ENCODE results near the gene SOCS1. TPM values are rescaled to one million over a fixed set of nuclear protein-coding genes. Genes with fewer than 3 reads are reported as not detected.

SOCS1 gene
- polyA plus RNA-seq, 1 experiment, result 11.6 TPM

DNA sequence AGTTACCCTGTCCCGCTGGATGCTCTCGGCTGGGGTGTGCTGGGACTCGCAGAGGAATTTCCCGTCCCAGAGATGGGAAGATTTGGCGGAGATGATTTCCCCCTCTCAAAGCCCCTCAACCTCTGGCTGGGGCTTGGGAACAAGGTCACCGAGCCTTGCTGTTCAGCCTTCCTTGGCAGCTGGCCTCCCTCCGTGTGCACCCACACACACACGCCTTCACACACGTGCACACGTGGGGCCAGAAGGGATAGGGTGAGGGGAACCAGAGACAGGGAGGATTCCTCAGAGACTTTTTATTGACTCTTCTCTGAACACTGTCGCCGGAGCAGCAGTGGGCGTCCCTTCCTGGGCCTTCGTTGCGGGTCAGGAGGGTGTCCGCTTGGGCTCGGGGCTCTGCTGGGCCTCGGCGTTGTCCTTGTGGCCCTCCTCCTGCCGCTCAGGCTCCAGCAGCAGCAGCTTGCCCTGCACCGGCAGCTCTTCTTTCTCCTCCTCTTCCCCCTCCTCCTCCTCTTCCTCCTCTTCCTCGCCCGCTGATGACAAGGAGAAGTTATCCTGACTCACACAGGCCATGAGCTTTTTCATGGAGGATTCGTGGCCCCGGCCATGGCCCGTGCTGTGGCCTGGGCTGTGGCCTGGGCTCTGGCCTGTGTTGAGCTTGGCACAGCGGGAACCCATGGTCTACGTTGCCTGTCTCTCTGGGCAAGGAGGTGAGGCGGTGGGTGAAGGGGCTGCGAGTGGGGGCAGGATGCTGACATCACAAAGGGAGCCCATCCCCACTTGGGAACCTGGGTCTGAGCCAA lies 17.1 kb upstream of the SOCS1 start, which contains the start of gene PRM3:
Gene PRM3 (minus strand): TSS at position 709 of the 800 bp plus-strand sequence. CDS start 34 bp downstream, at position 675.
- POLR2A ChIA-PET, result interaction anchor here (0.6 kb wide), 1 partner anchor 160 kb away, joined by 3 read pairs; no protein-coding TSS in a partner anchor
- TF ChIP-seq, protein P1, sequence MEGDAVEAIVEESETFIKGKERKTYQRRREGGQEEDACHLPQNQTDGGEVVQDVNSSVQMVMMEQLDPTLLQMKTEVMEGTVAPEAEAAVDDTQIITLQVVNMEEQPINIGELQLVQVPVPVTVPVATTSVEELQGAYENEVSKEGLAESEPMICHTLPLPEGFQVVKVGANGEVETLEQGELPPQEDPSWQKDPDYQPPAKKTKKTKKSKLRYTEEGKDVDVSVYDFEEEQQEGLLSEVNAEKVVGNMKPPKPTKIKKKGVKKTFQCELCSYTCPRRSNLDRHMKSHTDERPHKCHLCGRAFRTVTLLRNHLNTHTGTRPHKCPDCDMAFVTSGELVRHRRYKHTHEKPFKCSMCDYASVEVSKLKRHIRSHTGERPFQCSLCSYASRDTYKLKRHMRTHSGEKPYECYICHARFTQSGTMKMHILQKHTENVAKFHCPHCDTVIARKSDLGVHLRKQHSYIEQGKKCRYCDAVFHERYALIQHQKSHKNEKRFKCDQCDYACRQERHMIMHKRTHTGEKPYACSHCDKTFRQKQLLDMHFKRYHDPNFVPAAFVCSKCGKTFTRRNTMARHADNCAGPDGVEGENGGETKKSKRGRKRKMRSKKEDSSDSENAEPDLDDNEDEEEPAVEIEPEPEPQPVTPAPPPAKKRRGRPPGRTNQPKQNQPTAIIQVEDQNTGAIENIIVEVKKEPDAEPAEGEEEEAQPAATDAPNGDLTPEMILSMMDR (IDR thresholded peaks at IDR 0.05; ENCODE audit: low read depth, low read length), result no peak

DNA sequence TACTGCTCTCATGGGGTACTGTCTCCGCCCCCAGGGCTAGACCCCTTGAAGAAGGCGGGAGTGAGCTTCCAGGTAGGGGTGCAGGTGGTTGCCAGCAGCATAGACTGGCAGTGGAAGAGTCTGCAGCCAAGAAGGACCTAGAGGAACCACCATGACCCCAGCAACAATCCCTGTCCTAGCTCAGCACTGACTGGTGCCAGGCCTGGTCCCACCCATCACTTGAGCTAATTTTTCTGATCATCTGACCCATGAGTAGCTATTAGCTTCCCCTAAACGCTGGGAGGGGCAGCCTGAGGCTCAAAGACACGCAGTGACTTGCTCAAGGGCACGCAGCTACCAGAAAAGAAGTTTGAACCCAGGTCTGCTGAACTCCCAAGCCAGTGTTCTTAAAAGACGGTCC lies 16.5 kb upstream of the SOCS1 start:
- no peak overlapping the region for H3K4me3 ChIP-seq (ENCODE audit: low read depth, low read length)
- H3K27ac ChIP-seq (ENCODE audit: low read depth, low read length), result no peak overlapping the region
- TF ChIP-seq, protein P1 (IDR thresholded peaks at IDR 0.05; ENCODE audit: low read depth, low read length), result no peak
- peaks cover under 1% of the 10 kb centered on the region; the same call in 1 of the 2 replicates for H3K9me3 ChIP-seq (ENCODE audit: control insufficient read depth, insufficient read depth, low read length)
- no peak for DNase-seq (ENCODE audit: low read depth, low spot score)
- peaks cover 15% of the 10 kb centered on the region for H3K27me3 ChIP-seq (ENCODE audit: control insufficient read depth, insufficient read depth, low read length)
- ChIA-PET CTCF (interaction anchor here (3.3 kb wide), 1 partner anchor 15 kb away, joined by 14 read pairs; the partner anchor contains the start of gene SOCS1), POLR2A (no interaction called here)

More for the DNA sequence above, 17.1 kb upstream of the SOCS1 start, which contains the start of gene PRM3:
- H3K27me3 ChIP-seq (ENCODE audit: control insufficient read depth, insufficient read depth, low read length), result peaks cover 19% of the 10 kb centered on the region
- H3K9me3 ChIP-seq (ENCODE audit: control insufficient read depth, insufficient read depth, low read length), result peaks cover 3% of the 10 kb centered on the region; the same call in 1 of the 2 replicates
- H3K4me3 ChIP-seq (ENCODE audit: low read depth, low read length), result no peak within 1 kb of the TSS
- CTCF ChIA-PET, result interaction anchor here (1.1 to 3.3 kb wide), 2 partner anchors 16 to 123 kb away, joined by 3 to 14 read pairs; partner anchors contain the start of gene SOCS1
- DNase-seq (ENCODE audit: low read depth, low spot score), result no peak
- no peak within 1 kb of the TSS for H3K27ac ChIP-seq (ENCODE audit: low read depth, low read length)

DNA sequence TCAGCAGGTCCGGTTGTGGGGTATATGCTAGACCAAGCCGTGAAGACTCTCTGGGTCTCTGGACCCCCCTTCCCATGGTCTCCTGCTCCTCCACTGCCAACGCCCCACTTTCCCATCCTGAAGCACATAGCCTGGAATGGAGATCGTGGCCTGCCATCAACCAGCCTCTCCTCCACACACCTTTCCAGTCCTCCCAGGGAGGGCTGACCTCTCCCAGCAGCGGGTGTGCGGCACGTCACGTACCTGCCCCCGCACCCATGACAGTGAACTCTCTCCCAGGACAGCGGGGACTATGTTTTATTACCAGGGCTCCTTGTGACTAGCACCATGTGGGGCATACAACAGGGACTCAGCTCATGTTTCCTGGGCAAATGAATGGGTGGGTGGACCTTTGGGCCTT lies 15.6 kb upstream of the SOCS1 start:
- no peaks in the 10 kb centered on the region; the same call in 1 of the 2 replicates for H3K9me3 ChIP-seq (ENCODE audit: control insufficient read depth, insufficient read depth, low read length)
- ChIA-PET CTCF (interaction anchor here (0.6 to 3.3 kb wide), 2 partner anchors 14 to 1015 kb away, joined by 3 to 14 read pairs; partner anchors contain the start of gene SOCS1), POLR2A (no interaction called here)
- peaks cover 13% of the 10 kb centered on the region for H3K27me3 ChIP-seq (ENCODE audit: control insufficient read depth, insufficient read depth, low read length)
- no peak for DNase-seq (ENCODE audit: low read depth, low spot score)
- no peak overlapping the region for H3K4me3 ChIP-seq (ENCODE audit: low read depth, low read length)
- TF ChIP-seq, protein P1 (IDR thresholded peaks at IDR 0.05; ENCODE audit: low read depth, low read length), result no peak
- H3K27ac ChIP-seq (ENCODE audit: low read depth, low read length), result no peak overlapping the region

DNA sequence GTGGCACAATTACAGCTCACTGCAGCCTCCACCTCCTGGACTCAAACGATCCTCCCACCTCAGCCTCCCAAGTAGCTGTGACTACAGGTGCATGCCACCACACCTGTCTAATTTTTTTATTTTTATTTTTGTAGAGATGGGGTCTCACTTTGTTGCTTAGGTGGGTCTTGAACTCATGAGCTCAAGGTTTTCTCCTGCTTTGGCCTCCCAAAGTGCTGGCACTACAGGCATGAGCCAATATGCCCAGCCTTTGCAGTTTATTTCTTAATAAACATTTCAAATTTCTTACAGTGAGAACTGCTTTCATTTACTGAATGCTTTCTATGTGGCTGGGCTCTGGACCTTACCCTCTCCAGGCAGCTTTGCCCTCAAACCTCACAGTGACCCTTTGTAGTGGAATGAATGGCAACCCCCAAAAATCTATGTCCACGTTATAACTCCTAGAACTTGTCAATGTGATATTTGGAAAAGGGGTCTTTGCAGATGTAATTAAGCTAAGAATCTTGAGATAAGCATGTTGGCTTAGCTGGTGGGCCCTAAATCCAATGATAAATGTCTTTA lies 14.7 kb upstream of the SOCS1 start:
- TF ChIP-seq, protein P1 (IDR thresholded peaks at IDR 0.05; ENCODE audit: low read depth, low read length), result no peak
- no peak for DNase-seq (ENCODE audit: low read depth, low spot score)
- Histone ChIP-seq H3K9me3 (ENCODE audit: control insufficient read depth, insufficient read depth, low read length) (no peaks in the 10 kb centered on the region; the same call in 1 of the 2 replicates), H3K27me3 (ENCODE audit: control insufficient read depth, insufficient read depth, low read length) (peaks cover 11% of the 10 kb centered on the region), H3K4me3 (ENCODE audit: low read depth, low read length) (no peak overlapping the region), H3K27ac (ENCODE audit: low read depth, low read length) (no peak overlapping the region)
- ChIA-PET POLR2A (no interaction called here), CTCF (interaction anchor here (0.8 kb wide), 1 partner anchor 307 kb away, joined by 3 read pairs; no protein-coding TSS in a partner anchor)

Data from AG04450 (cell line).